GM19193 (cell line): ENCODE results near the gene GREB1.

ENCODE experiments used
- POLR2A ChIP-seq: IDR thresholded peaks from 4 replicates; pipeline ENCODE4 v1.6.1; 2011; ENCODE audit not compliant: insufficient read depth, insufficient read length; ENCODE audit errors: extremely low read depth

GREB1 gene

GRCh38 chr2:11683966-11684365 lies 150.1 kb downstream of the GREB1 start:
- no peak for TF ChIP-seq POLR2A

GRCh38 chr2:11684894-11685460 lies 151.1 kb downstream of the GREB1 start:
- TF ChIP-seq POLR2A: no peak

GRCh38 chr2:11685906-11686470 lies 152.1 kb downstream of the GREB1 start:
- TF ChIP-seq POLR2A: no peak

GRCh38 chr2:11687736-11688135 lies 153.9 kb downstream of the GREB1 start:
- TF ChIP-seq POLR2A: no peak

GRCh38 chr2:11688222-11689069 lies 154.6 kb downstream of the GREB1 start:
- no peak for TF ChIP-seq POLR2A

- TF ChIP-seq POLR2A: no peak
These were observed 157.3 kb downstream of the GREB1 start for GRCh38 chr2:11691076-11691660.
